ENCODE measurements around the gene MAP3K9. TPM values are rescaled to one million over a fixed set of nuclear protein-coding genes. Genes with fewer than 3 reads are reported as not detected.

Gene MAP3K9
- total and polyA plus RNA-seq, 4 donors, result 2.3 to 14.0 (median 4.3) TPM

DNA sequence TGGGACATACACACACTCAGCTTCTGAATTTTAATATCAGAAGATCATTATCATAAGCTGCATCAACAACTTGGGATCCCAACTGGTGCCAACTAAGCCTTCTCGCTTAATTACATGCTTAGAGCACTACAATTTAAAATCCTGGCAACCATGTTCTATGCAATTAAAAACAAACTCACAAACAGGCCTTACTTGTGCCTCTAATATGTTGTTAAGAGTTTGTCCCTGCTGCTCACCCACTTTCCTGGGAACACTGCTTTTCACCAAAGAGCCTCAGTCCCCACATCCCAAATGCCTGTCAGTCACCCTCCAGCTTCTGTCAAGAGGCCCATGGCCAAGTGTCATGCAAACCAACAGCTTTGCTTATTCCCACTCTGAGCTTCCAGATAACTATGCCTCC is 97.9 kb downstream of the MAP3K9 start:
- ATAC-seq (ENCODE audit: insufficient read depth, low FRiP score) (no peak), DNase-seq (no peak)
- Histone ChIP-seq H3K9ac (ENCODE audit: insufficient read depth in 1 of 2, low read length in 2 of 2) (no peak overlapping the region), H3K9me3 (ENCODE audit: control insufficient read depth in 4 of 4, insufficient read depth in 3 of 4, low read length in 3 of 4) (no peaks in the 10 kb centered on the region), H3K27me3 (ENCODE audit: control insufficient read depth in 3 of 3, insufficient read depth in 3 of 3, low read length in 2 of 3) (no peaks in the 10 kb centered on the region), H3K27ac (ENCODE audit: low read depth in 1 of 2, low read length in 1 of 2) (no peak overlapping the region), H3K4me1 (ENCODE audit: control insufficient read depth in 5 of 5, insufficient read depth in 5 of 5, low read length in 5 of 5) (peaks cover 0 to 8% (median 0%) of the 10 kb centered on the region in 5 donors), H3K36me3 (ENCODE audit: control insufficient read depth in 4 of 4, insufficient read depth in 4 of 4, low read length in 4 of 4) (no peaks in the 10 kb centered on the region), H3K4me3 (no peak overlapping the region)
- WGBS, 2 donors, result 96 to 100% methylated on average over 1 of the region's 1 CpG
- TF ChIP-seq, protein P1, sequence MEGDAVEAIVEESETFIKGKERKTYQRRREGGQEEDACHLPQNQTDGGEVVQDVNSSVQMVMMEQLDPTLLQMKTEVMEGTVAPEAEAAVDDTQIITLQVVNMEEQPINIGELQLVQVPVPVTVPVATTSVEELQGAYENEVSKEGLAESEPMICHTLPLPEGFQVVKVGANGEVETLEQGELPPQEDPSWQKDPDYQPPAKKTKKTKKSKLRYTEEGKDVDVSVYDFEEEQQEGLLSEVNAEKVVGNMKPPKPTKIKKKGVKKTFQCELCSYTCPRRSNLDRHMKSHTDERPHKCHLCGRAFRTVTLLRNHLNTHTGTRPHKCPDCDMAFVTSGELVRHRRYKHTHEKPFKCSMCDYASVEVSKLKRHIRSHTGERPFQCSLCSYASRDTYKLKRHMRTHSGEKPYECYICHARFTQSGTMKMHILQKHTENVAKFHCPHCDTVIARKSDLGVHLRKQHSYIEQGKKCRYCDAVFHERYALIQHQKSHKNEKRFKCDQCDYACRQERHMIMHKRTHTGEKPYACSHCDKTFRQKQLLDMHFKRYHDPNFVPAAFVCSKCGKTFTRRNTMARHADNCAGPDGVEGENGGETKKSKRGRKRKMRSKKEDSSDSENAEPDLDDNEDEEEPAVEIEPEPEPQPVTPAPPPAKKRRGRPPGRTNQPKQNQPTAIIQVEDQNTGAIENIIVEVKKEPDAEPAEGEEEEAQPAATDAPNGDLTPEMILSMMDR (IDR thresholded peaks at IDR 0.05; ENCODE audit: control extremely low read depth, extremely low read depth), result no peak

DNA sequence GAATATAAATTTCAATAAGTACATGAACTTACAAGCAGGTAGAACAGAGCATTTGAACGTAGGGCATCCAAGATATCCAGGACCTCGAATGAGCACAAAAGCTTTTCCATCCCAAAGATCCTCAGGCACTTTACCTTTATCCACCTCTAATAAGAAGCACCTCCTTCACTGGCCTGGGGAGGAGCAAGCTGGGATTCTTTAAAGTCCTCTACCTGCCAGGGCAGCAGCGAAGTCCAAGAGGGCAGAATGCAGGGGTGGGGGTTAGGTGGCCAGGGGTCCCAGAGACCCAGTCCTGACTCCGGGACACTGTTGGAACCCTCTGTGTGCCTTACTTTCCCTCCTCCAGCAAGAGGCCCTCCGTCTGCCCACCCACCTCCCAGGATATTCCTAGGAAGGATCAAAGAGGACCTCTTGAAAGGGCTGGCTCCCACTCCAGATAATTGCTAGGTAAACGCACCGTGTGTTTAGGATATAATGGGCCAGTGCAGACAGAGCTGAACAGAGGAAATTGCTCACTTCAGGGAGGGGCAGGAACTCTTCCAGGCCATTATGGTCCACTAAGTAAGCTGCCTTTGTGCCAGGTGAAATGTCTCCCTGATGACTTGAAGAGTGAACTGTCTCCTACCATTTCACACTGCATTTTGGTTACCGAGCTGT is 99.5 kb downstream of the MAP3K9 start:
- Histone ChIP-seq H3K9me3 (ENCODE audit: control insufficient read depth in 4 of 4, insufficient read depth in 3 of 4, low read length in 3 of 4) (no peaks in the 10 kb centered on the region), H3K36me3 (ENCODE audit: control insufficient read depth in 4 of 4, insufficient read depth in 4 of 4, low read length in 4 of 4) (no peaks in the 10 kb centered on the region), H3K4me1 (ENCODE audit: control insufficient read depth in 5 of 5, insufficient read depth in 5 of 5, low read length in 5 of 5) (peaks cover 0 to 8% (median 0%) of the 10 kb centered on the region in 5 donors), H3K27me3 (ENCODE audit: control insufficient read depth in 3 of 3, insufficient read depth in 3 of 3, low read length in 2 of 3) (no peaks in the 10 kb centered on the region), H3K9ac (ENCODE audit: insufficient read depth in 1 of 2, low read length in 2 of 2) (no peak overlapping the region), H3K4me3 (no peak overlapping the region), H3K27ac (ENCODE audit: low read depth in 1 of 2, low read length in 1 of 2) (no peak overlapping the region)
- WGBS, 2 donors, result 55 to 73% methylated on average over 8 of the region's 8 CpGs
- TF ChIP-seq, protein P1 (IDR thresholded peaks at IDR 0.05; ENCODE audit: control extremely low read depth, extremely low read depth), result no peak
- ATAC-seq (ENCODE audit: insufficient read depth, low FRiP score), result no peak
- peak; percentile 18 to 53 (median 27) for DNase-seq

DNA sequence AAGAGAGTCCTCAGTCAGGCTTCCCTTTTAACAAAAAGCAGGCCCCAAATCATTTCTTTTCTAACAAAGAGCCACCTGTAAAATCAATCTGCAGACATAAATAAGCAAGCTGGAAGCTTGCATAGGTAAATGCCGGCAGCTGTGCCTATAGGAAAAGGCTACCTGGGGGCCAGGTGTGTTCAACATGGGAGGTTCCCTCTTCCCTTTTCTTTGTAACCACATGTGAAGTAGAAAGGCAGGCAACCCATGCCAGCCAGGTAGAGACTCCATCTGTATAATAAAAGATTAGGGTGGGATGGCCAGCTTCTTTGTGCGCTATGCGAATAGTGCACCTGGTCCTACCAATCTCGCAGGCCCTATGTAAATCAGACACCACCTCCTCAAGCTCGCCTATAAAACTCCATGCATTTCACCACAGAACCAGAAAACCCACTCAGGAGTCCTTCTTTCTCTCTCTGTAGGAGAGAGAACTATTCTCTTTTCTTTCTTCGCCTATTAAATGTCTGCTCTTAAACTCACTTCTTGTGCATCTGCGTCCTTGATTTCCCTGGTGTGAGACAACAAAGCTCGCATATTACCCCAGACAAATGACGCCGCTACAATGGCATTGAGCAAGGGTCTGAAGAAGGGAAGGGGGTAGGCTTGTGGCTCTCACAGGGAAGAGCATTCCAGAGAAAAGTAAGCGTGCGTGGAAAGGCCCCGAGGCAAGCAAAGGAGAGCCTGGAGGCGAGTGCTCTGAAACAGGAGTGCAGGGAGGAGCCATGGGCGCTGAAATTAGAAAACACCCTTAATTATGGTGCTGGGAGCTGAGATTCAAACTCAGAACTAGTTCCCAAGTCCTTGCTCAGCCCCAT is 100.4 kb downstream of the MAP3K9 start:
- H3K27ac ChIP-seq (ENCODE audit: low read depth in 1 of 2, low read length in 1 of 2), result no peak overlapping the region
- WGBS, 2 donors, result 85 to 88% methylated on average over 15 of the region's 15 CpGs
- H3K9ac ChIP-seq (ENCODE audit: insufficient read depth in 1 of 2, low read length in 2 of 2), result no peak overlapping the region
- no peaks in the 10 kb centered on the region for H3K27me3 ChIP-seq (ENCODE audit: control insufficient read depth in 3 of 3, insufficient read depth in 3 of 3, low read length in 2 of 3)
- TF ChIP-seq, protein P1 (IDR thresholded peaks at IDR 0.05; ENCODE audit: control extremely low read depth, extremely low read depth), result no peak
- peaks cover 0 to 8% (median 0%) of the 10 kb centered on the region in 5 donors for H3K4me1 ChIP-seq (ENCODE audit: control insufficient read depth in 5 of 5, insufficient read depth in 5 of 5, low read length in 5 of 5)
- no peaks in the 10 kb centered on the region for H3K36me3 ChIP-seq (ENCODE audit: control insufficient read depth in 4 of 4, insufficient read depth in 4 of 4, low read length in 4 of 4)
- no peak overlapping the region for H3K4me3 ChIP-seq
- no peak for DNase-seq
- H3K9me3 ChIP-seq (ENCODE audit: control insufficient read depth in 4 of 4, insufficient read depth in 3 of 4, low read length in 3 of 4), result no peaks in the 10 kb centered on the region
- no peak for ATAC-seq (ENCODE audit: insufficient read depth, low FRiP score)

All from lung (tissue), 12 donors.